Esophagus muscularis mucosa (tissue), 3 donors: Measurements from ENCODE around the gene ACOXL.

Source experiments
- CTCF ChIP-seq, 3 experiments: fragments of 200-600 bp in 2 of 3; fragments of 450-650 bp in 1 of 3; sonication (generic) in 2 of 3; IDR thresholded peaks; one replicate each; pipeline ENCODE4 v1.5.1; 2017 to 2019; ENCODE audit warnings: antibody characterized with exemption in 3 of 3, mild to moderate bottlenecking in 2 of 3, moderate library complexity in 1 of 3
- POLR2A ChIP-seq: fragments of 450-650 bp; IDR thresholded peaks from one replicate; pipeline ENCODE4 v1.6.1; 2017; ENCODE audit warnings: antibody characterized with exemption, moderate library complexity, mild to moderate bottlenecking, low read depth

GRCh38 chr2:110804433-110804832 is 72.1 kb downstream of the ACOXL start:
- TF ChIP-seq CTCF (IDR thresholded peaks at IDR 0.05): no peak
- TF ChIP-seq POLR2A: no peak
